Neural progenitor cell (in vitro differentiated cells): ENCODE measurements around the gene CTNNBL1. TPM values are rescaled to one million over a fixed set of nuclear protein-coding genes. Genes with fewer than 3 reads are reported as not detected.
"Not testable (repeated sequence)": the region's sequence is repeated elsewhere in the genome, so short reads cannot be mapped to it uniquely, and the experiment has no call there.

Experiments
- DNase-seq: peaks from one replicate; pipeline ENCODE4 v3.0.0-alpha.2; 2016; ENCODE audit warnings: low spot score
- H2AFZ ChIP-seq: fragments of 200-600 bp; sonication (generic); replicated peaks from 2 replicates; pipeline ENCODE4 v1.6.1; 2016; ENCODE audit warnings: antibody characterized with exemption
- H3F3A ChIP-seq: fragments of 200-600 bp; sonication (generic); 2 replicates; pipeline ENCODE4 v1.6.1; 2016; ENCODE audit warnings: antibody characterized with exemption, low read depth
- H3K27ac ChIP-seq: fragments of 200-600 bp; sonication (generic); 2 replicates; pipeline ENCODE4 v1.5.1; 2016; ENCODE audit warnings: mild to moderate bottlenecking
- H3K27me3 ChIP-seq: fragments of 200-600 bp; sonication (generic); 2 replicates; pipeline ENCODE4 v1.6.1; 2016; ENCODE audit warnings: mild to moderate bottlenecking, moderate library complexity
- H3K36me3 ChIP-seq: fragments of 200-600 bp; sonication (generic); 2 replicates; pipeline ENCODE4 v1.5.1; 2016
- H3K4me1 ChIP-seq: fragments of 200-600 bp; sonication (generic); 2 replicates; pipeline ENCODE4 v1.6.1; 2016; ENCODE audit warnings: mixed run types
- H3K4me2 ChIP-seq: fragments of 200-600 bp; sonication (generic); 2 replicates; pipeline ENCODE4 v1.6.1; 2016
- H3K4me3 ChIP-seq: fragments of 200-600 bp; sonication (generic); 2 replicates; pipeline ENCODE4 v1.5.1; 2016
- H3K79me2 ChIP-seq: fragments of 200-600 bp; sonication (generic); 2 replicates; pipeline ENCODE4 v1.6.1; 2016; ENCODE audit warnings: low read depth
- H3K9ac ChIP-seq: fragments of 200-600 bp; sonication (generic); 2 replicates; pipeline ENCODE4 v1.6.1; 2016
- H3K9me3 ChIP-seq: fragments of 200-600 bp; sonication (generic); 2 replicates; pipeline ENCODE4 v1.5.1; 2016; ENCODE audit warnings: low read depth
- H4K20me1 ChIP-seq: fragments of 200-600 bp; sonication (generic); 2 replicates; pipeline ENCODE4 v1.6.1; 2016; ENCODE audit warnings: low read depth
- H3K27ac Mint-ChIP-seq: 3 replicates; pipeline ENCODE4 v1.8.0; 2021; ENCODE audit warnings: mixed read lengths
- H3K27me3 Mint-ChIP-seq: 2 replicates; pipeline ENCODE4 v1.8.0; 2022; ENCODE audit warnings: low read depth, mild to moderate bottlenecking, inconsistent platforms, moderate library complexity, mixed read lengths; ENCODE audit not compliant: insufficient read depth
- H3K36me3 Mint-ChIP-seq: 3 replicates; pipeline ENCODE4 v1.8.0; 2021; ENCODE audit warnings: mixed read lengths
- H3K4me1 Mint-ChIP-seq: 3 replicates; pipeline ENCODE4 v1.8.0; 2021; ENCODE audit warnings: mixed read lengths
- H3K4me3 Mint-ChIP-seq: 3 replicates; pipeline ENCODE4 v1.8.0; 2021; ENCODE audit warnings: mild to moderate bottlenecking, moderate library complexity, mixed read lengths
- H3K9me3 Mint-ChIP-seq: 3 replicates; pipeline ENCODE4 v1.8.0; 2020; ENCODE audit warnings: mixed read lengths
- EZH2 ChIP-seq: fragments of 200-600 bp; sonication (generic); IDR thresholded peaks from 2 replicates; pipeline ENCODE4 v1.6.1; 2017; ENCODE audit warnings: antibody characterized with exemption, mild to moderate bottlenecking, moderate library complexity
- EZH2phosphoT487 ChIP-seq: fragments of 200-600 bp; sonication (generic); IDR thresholded peaks from 2 replicates; pipeline ENCODE4 v1.6.1; 2017; ENCODE audit warnings: antibody characterized with exemption
- total RNA-seq: library from RNA; depleted of rRNA; stranded (reverse); fragments of >200 nt; gene quantifications from 2 replicates; pipeline ENCODE4 v1.2.3, GENCODE V29; 2015; ENCODE audit warnings: low replicate concordance
- TF ChIP-seq, protein P1 (sequence below): fragments of 200-600 bp; sonication (generic); IDR thresholded peaks from 2 replicates; pipeline ENCODE4 v1.5.1; 2017; ENCODE audit warnings: antibody characterized with exemption, mild to moderate bottlenecking

The CTNNBL1 gene
- total RNA-seq, 1 donor from 2014 or later: 54.5 TPM

DNA sequence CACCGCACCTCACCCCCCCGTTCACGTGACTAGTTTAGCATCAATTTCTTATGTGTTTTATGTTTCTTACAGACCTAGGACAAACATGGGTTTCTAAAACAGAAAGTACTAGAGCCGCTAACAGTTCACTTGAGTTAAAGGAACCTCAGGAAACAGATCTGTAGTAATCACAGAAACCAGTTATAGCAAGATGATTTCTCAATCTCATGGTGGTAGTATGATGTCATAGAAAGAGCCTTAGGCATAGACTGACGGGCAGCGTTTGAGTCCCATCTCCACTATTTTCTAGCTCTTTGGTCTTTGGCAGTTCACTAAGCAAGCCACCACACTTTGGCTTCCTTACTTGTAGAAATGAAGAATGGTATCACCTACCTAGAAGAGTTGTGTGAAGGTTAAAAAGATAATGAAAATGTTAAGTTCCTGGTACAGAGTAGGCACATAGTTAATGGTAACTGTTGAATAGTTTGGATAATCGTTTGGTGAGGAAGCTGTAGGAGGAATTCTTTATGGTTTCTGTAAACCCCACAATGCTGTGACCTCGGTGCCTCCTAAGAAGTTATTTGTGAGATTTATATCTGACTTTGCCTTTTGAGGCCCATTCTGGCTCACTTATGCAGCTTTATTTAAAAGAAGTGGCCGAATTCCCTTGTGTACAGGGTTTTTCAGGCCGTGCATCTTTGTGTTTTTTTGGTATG lies 21.3 kb downstream of the CTNNBL1 start:
- H3F3A ChIP-seq: peaks cover 17% of the 10 kb centered on the region
- no peaks in the 10 kb centered on the region for H3K9me3 ChIP-seq
- H3K36me3 ChIP-seq: no peaks in the 10 kb centered on the region
- no peak overlapping the region for H3K27ac ChIP-seq
- H3K4me1 ChIP-seq: peaks cover 32% of the 10 kb centered on the region
- H2AFZ ChIP-seq: no peak overlapping the region
- H3K27me3 Mint-ChIP-seq: peaks cover 2% of the 10 kb centered on the region
- peaks cover 9% of the 10 kb centered on the region for H3K9me3 Mint-ChIP-seq
- H3K27ac Mint-ChIP-seq: no peak overlapping the region
- DNase-seq: no peak
- peaks cover 7% of the 10 kb centered on the region for H3K4me1 Mint-ChIP-seq
- no peak overlapping the region for H3K4me3 ChIP-seq
- peaks cover 78% of the 10 kb centered on the region for H3K79me2 ChIP-seq
- no peak overlapping the region for H3K4me3 Mint-ChIP-seq
- peaks cover 16% of the 10 kb centered on the region for H3K36me3 Mint-ChIP-seq
- no peak overlapping the region for H3K4me2 ChIP-seq
- TF ChIP-seq EZH2 (no peak), EZH2phosphoT487 (no peak)
- TF ChIP-seq, protein P1, sequence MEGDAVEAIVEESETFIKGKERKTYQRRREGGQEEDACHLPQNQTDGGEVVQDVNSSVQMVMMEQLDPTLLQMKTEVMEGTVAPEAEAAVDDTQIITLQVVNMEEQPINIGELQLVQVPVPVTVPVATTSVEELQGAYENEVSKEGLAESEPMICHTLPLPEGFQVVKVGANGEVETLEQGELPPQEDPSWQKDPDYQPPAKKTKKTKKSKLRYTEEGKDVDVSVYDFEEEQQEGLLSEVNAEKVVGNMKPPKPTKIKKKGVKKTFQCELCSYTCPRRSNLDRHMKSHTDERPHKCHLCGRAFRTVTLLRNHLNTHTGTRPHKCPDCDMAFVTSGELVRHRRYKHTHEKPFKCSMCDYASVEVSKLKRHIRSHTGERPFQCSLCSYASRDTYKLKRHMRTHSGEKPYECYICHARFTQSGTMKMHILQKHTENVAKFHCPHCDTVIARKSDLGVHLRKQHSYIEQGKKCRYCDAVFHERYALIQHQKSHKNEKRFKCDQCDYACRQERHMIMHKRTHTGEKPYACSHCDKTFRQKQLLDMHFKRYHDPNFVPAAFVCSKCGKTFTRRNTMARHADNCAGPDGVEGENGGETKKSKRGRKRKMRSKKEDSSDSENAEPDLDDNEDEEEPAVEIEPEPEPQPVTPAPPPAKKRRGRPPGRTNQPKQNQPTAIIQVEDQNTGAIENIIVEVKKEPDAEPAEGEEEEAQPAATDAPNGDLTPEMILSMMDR: no peak
- no peaks in the 10 kb centered on the region for H4K20me1 ChIP-seq
- H3K9ac ChIP-seq: no peak overlapping the region
- no peaks in the 10 kb centered on the region for H3K27me3 ChIP-seq

DNA sequence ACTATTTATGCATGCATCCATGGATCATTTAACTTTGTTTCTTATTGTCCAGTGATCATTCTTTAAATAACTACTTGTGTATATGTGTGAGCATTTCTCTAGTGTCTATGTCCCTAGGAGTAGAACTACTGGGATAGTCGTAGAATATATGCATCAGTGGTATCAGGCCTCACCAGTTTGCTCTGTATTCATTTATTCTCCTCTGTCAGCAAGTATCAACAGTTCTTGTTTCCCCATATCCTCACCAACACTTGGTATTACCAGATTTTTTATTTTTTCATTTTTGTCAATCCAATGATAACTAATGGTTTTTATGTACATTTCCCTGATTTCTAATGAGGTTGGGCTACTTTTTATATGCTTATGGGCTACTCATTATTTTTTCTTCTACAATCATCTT lies 27.9 kb downstream of the CTNNBL1 start:
- H3F3A ChIP-seq: peaks cover 11% of the 10 kb centered on the region
- H3K9me3 Mint-ChIP-seq: peaks cover 19% of the 10 kb centered on the region
- no peak for DNase-seq
- H3K36me3 Mint-ChIP-seq: peaks cover 6% of the 10 kb centered on the region
- no peak overlapping the region for H3K9ac ChIP-seq
- peaks cover 28% of the 10 kb centered on the region for H3K4me1 ChIP-seq
- peaks cover 86% of the 10 kb centered on the region for H3K79me2 ChIP-seq
- no peaks in the 10 kb centered on the region for H3K27me3 Mint-ChIP-seq
- no peak overlapping the region for H2AFZ ChIP-seq
- no peaks in the 10 kb centered on the region for H3K9me3 ChIP-seq
- no peak overlapping the region for H3K4me3 ChIP-seq
- no peak for TF ChIP-seq EZH2
- TF ChIP-seq, protein P1: no peak
- no peak for TF ChIP-seq EZH2phosphoT487
- H3K27ac ChIP-seq: no peak overlapping the region
- no peaks in the 10 kb centered on the region for H3K36me3 ChIP-seq
- H3K4me1 Mint-ChIP-seq: peaks cover 24% of the 10 kb centered on the region
- no peak overlapping the region for H3K27ac Mint-ChIP-seq
- no peak overlapping the region for H3K4me3 Mint-ChIP-seq
- no peaks in the 10 kb centered on the region for H4K20me1 ChIP-seq
- no peaks in the 10 kb centered on the region for H3K27me3 ChIP-seq
- no peak overlapping the region for H3K4me2 ChIP-seq

DNA sequence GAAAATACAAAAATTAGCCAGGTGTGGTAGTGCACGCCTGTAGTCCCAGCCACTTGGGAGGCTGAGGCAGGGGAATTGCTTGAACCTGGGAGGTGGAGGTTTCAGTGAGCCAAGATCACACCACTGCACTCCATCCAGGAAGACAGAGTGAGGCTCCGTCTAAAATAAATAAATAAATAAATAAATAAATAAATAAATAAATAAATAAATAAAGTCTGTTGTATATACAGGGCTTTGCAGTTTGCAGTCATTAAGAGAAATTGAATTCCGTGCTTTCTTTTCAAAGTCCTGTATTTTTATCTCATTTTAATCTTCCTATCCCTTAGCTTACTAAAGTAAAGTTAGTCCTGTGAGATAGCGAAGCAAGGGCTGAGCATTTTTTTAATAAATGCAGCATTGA lies 28.5 kb downstream of the CTNNBL1 start:
- Mint-ChIP-seq H3K9me3 (peaks cover 18% of the 10 kb centered on the region), H3K4me1 (peaks cover 29% of the 10 kb centered on the region)
- not testable (repeated sequence) for H3K9ac ChIP-seq, H3K4me3 ChIP-seq, H3K27me3 Mint-ChIP-seq, H3K27ac Mint-ChIP-seq, H4K20me1 ChIP-seq, H3K27ac ChIP-seq, H3K4me2 ChIP-seq, H3K9me3 ChIP-seq, H2AFZ ChIP-seq, DNase-seq, H3K27me3 ChIP-seq, H3K4me3 Mint-ChIP-seq, H3K36me3 Mint-ChIP-seq, H3K36me3 ChIP-seq
- Histone ChIP-seq H3K4me1 (peaks cover 34% of the 10 kb centered on the region), H3K79me2 (peaks cover 80% of the 10 kb centered on the region), H3F3A (peaks cover 16% of the 10 kb centered on the region)

GRCh38 chr20:37723668-37724067 lies 29.8 kb downstream of the CTNNBL1 start:
- Histone ChIP-seq H3K27me3 (no peaks in the 10 kb centered on the region), H2AFZ (no peak overlapping the region), H3K4me3 (no peak overlapping the region), H3F3A (peaks cover 30% of the 10 kb centered on the region), H3K4me1 (peaks cover 47% of the 10 kb centered on the region), H3K9me3 (no peaks in the 10 kb centered on the region), H3K9ac (no peak overlapping the region), H3K27ac (no peak overlapping the region), H3K36me3 (no peaks in the 10 kb centered on the region), H3K79me2 (peaks cover 80% of the 10 kb centered on the region), H4K20me1 (no peaks in the 10 kb centered on the region), H3K4me2 (no peak overlapping the region)
- no peak for TF ChIP-seq EZH2phosphoT487
- no peak for TF ChIP-seq EZH2
- TF ChIP-seq, protein P1: no peak
- no peak overlapping the region for H3K4me3 Mint-ChIP-seq
- DNase-seq: no peak
- H3K27ac Mint-ChIP-seq: no peak overlapping the region
- H3K9me3 Mint-ChIP-seq: peaks cover 15% of the 10 kb centered on the region
- no peaks in the 10 kb centered on the region for H3K27me3 Mint-ChIP-seq
- peaks cover 5% of the 10 kb centered on the region for H3K36me3 Mint-ChIP-seq
- peaks cover 42% of the 10 kb centered on the region for H3K4me1 Mint-ChIP-seq
